Lung (tissue), 12 donors: ENCODE measurements around the gene KRT7. TPM values are rescaled to one million over a fixed set of nuclear protein-coding genes. Genes with fewer than 3 reads are reported as not detected.
"Not testable (repeated sequence)": the region's sequence is repeated elsewhere in the genome, so short reads cannot be mapped to it uniquely, and the experiment has no call there.

Experiments used
- ATAC-seq: fragments of 200-7000 bp; cut with Tn5 transposase; one replicate; pipeline ENCODE4 v1.9.1; 2020; ENCODE audit warnings: moderate number of reproducible peaks; ENCODE audit not compliant: insufficient read depth, low FRiP score
- DNase-seq, 3 donors: peaks; one replicate each; pipeline ENCODE4 v3.0.0-alpha.2; 2013 to 2017
- H3K27ac ChIP-seq, 2 donors: one replicate each; pipeline ENCODE4 v1.5.1; 2013; ENCODE audit warnings: mild to moderate bottlenecking in 2 of 2, moderate library complexity in 2 of 2, control low read depth in 1 of 2, inconsistent platforms in 1 of 2, low read depth in 1 of 2, low read length in 1 of 2
- H3K27me3 ChIP-seq, 3 donors: one replicate each; pipeline ENCODE4 v1.5.1; 2013; ENCODE audit warnings: low read length in 2 of 3; ENCODE audit not compliant: control insufficient read depth in 3 of 3, insufficient read depth in 3 of 3
- H3K36me3 ChIP-seq, 4 donors: one replicate each; pipeline ENCODE4 v1.5.1; 2013; ENCODE audit warnings: low read length in 4 of 4, mild to moderate bottlenecking in 1 of 4, moderate library complexity in 1 of 4; ENCODE audit not compliant: control insufficient read depth in 4 of 4, insufficient read depth in 4 of 4
- H3K4me1 ChIP-seq, 5 donors: one replicate each; pipeline ENCODE4 v1.5.1; 2013; ENCODE audit warnings: low read length in 5 of 5, mild to moderate bottlenecking in 2 of 5, moderate library complexity in 1 of 5; ENCODE audit not compliant: control insufficient read depth in 5 of 5, insufficient read depth in 5 of 5
- H3K4me3 ChIP-seq: one replicate; pipeline ENCODE4 v1.5.1; 2013; ENCODE audit warnings: mild to moderate bottlenecking, control low read depth, moderate library complexity
- H3K9ac ChIP-seq, 2 donors: one replicate each; pipeline ENCODE4 v1.5.1; 2013; ENCODE audit warnings: low read length in 2 of 2, control low read depth in 1 of 2; ENCODE audit not compliant: insufficient read depth in 1 of 2
- H3K9me3 ChIP-seq, 4 donors: one replicate each; pipeline ENCODE4 v1.5.1; 2013; ENCODE audit warnings: low read length in 3 of 4, mild to moderate bottlenecking in 1 of 4, moderate library complexity in 1 of 4; ENCODE audit not compliant: control insufficient read depth in 4 of 4, insufficient read depth in 3 of 4
- WGBS, 2 donors: extraction: QIAGEN DNeasy Blood & Tissue Kit; methylation state at CpG; one replicate each; pipeline ENCODE4 v1.1.7; 2013; 5-methylcytosine and 5-hydroxymethylcytosine counted together
- polyA plus RNA-seq, 2 donors: library from polyadenylated mRNA; stranded (reverse); fragments of 200-250 nt; gene quantifications; one replicate each; pipeline ENCODE4 v1.2.1, GENCODE V29; 2013
- total RNA-seq, 2 donors: library from RNA; depleted of rRNA in 1 of 2; stranded (reverse); fragments of >200 nt in 1 of 2; gene quantifications; one replicate each; pipeline ENCODE4 v1.2.1, GENCODE V29; 2014 to 2021
- TF ChIP-seq, protein P1 (sequence below): IDR thresholded peaks from 2 replicates; pipeline ENCODE4 v1.5.1; 2012; ENCODE audit warnings: mild to moderate bottlenecking; ENCODE audit errors: control extremely low read depth, extremely low read depth
- donor health status: control.
- donor health status: control.
- donor health status: Bipolar disorder and iron deficiency.
- donor health status: healthy.
- donor health status: DM: yes; HTN: yes; CAD: no.

Gene KRT7
- total and polyA plus RNA-seq, 4 donors, result 33.6 to 1,415 (median 1,306) TPM

DNA sequence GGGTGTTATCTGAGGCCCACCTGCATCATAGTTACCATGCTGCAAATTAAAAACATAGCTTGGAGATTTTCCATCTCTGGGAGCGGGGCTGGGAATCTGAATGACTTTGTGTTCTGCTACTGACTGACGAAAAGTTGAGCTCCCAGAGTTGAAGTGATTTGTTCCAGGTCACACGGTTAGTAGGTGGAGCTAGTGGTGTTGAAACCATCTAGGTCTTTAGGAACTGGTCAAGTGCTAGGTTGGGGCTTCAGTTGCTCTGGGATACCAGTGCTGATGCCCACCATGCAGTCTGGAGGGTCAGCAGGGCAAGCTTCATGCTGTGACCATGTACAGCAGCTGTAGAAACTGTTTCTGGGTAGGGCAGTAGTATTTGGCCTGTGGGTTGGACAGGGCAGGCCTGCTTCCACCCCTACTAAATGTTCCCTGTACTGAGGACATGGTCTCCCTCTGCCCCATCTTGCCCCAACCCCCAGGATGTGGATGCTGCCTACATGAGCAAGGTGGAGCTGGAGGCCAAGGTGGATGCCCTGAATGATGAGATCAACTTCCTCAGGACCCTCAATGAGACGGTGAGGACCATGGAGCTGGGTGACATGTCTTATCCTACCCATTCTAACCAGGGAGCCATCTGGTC lies 5.3 kb downstream of the KRT7 start:
- ATAC-seq (no peak), DNase-seq (no peak)
- Histone ChIP-seq H3K27ac (peak overlapping the region in 1 of 2 donors; percentile 5), H3K27me3 (peaks cover 0 to 15% (median 6%) of the 10 kb centered on the region in 3 donors), H3K9me3 (no peaks in the 10 kb centered on the region), H3K4me1 (peaks cover 0 to 26% (median 0%) of the 10 kb centered on the region in 5 donors), H3K4me3 (no peak overlapping the region), H3K36me3 (peaks cover 0 to 2% (median 0%) of the 10 kb centered on the region in 4 donors), H3K9ac (no peak overlapping the region)
- 75 to 77% methylated on average over 4 of the region's 4 CpGs for WGBS, 2 donors
- TF ChIP-seq, protein P1, sequence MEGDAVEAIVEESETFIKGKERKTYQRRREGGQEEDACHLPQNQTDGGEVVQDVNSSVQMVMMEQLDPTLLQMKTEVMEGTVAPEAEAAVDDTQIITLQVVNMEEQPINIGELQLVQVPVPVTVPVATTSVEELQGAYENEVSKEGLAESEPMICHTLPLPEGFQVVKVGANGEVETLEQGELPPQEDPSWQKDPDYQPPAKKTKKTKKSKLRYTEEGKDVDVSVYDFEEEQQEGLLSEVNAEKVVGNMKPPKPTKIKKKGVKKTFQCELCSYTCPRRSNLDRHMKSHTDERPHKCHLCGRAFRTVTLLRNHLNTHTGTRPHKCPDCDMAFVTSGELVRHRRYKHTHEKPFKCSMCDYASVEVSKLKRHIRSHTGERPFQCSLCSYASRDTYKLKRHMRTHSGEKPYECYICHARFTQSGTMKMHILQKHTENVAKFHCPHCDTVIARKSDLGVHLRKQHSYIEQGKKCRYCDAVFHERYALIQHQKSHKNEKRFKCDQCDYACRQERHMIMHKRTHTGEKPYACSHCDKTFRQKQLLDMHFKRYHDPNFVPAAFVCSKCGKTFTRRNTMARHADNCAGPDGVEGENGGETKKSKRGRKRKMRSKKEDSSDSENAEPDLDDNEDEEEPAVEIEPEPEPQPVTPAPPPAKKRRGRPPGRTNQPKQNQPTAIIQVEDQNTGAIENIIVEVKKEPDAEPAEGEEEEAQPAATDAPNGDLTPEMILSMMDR, result no peak

DNA sequence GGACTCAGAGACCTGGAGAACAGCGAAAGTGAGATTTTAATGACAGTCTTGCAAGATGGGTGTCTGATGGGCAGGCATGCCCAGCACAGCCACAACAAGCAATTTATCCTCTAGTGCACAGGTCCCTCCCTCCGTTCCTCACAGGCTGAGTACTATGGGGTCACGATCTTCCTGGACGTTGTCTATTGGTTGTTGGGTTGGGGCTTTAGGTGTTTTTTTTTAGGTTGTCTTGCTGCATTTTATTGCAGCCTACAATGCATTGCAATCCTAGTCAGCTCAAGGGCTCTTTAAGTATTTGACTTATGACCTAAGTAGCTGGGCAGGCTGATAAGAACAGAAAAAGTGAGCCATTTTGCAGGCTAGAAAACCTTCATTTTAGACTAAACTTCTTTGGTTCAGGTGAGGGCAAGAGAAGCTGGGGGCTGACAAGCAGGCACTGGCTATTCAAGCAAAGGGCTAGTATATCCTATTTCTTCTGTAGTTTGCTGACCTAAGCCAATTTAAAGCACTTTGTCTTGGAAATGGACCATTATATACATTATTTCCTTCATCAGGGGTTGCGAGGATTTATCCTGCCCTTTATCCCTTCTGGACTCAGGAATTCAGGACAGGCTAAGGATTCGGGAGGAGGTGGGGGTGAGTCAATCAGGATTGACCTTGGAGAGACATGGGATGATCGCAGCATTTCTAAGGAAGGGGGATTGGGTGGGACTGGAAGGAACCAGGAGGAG lies 6.0 kb downstream of the KRT7 start:
- Histone ChIP-seq H3K27ac (peak overlapping the region in 1 of 2 donors; percentile 5), H3K27me3 (peaks cover 0 to 12% (median 4%) of the 10 kb centered on the region in 3 donors), H3K9me3 (no peaks in the 10 kb centered on the region), H3K4me3 (no peak overlapping the region), H3K9ac (no peak overlapping the region), H3K36me3 (peaks cover 0 to 2% (median 0%) of the 10 kb centered on the region in 4 donors), H3K4me1 (peaks cover 0 to 26% (median 0%) of the 10 kb centered on the region in 5 donors)
- DNase-seq (no peak), ATAC-seq (no peak)
- 75 to 81% methylated on average over 7 of the region's 7 CpGs for WGBS, 2 donors
- TF ChIP-seq, protein P1, result no peak

DNA sequence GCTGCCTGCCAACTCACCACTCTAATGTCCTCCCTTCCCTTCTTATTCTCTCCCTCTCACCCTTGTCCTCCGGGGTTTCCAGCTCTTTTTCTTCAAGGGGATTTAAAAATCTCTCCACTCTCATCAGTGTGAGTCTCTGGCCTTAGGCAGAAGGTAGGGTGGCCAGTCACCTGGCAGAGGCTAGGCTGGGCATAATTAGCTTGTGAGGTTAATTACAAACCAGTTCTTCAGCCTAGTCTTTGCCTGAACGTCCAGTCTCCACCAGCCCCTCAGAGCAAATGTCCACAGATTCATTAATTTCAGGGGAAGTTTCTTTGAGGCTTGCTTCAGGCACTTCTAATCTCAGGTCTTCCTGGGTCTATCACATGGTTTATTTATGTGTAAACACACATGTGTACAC lies 6.7 kb downstream of the KRT7 start:
- Histone ChIP-seq H3K36me3 (peaks cover 0 to 2% (median 0%) of the 10 kb centered on the region in 4 donors), H3K4me1 (peaks cover 0 to 22% (median 0%) of the 10 kb centered on the region in 5 donors), H3K27me3 (peaks cover 0 to 5% (median 2%) of the 10 kb centered on the region in 3 donors), H3K27ac (no peak overlapping the region), H3K9ac (no peak overlapping the region), H3K9me3 (no peaks in the 10 kb centered on the region), H3K4me3 (no peak overlapping the region)
- WGBS, 2 donors, result 52 to 83% methylated on average over 2 of the region's 2 CpGs
- ATAC-seq (no peak), DNase-seq (no peak)
- TF ChIP-seq, protein P1, result no peak

DNA sequence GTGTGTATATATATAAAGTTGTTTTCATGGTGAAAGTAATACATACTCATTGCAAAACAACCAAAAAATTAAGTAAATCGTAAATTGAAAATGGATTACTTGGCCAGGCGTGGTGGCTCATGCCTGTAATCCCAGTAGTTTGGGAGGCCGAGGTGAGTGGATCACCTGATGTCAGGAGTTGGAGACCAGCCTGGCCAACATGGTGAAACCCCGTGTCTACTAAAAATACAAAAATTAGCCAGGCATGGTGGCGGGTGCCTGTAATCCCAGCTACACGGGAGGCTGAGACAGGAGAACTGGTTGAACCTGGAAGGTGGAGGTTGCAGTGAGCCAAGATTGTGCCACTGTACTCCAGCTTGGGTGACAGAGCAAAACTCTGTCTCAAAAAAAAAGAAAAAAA lies 7.2 kb downstream of the KRT7 start:
- not testable (repeated sequence) for DNase-seq, H3K36me3 ChIP-seq, H3K9me3 ChIP-seq, ATAC-seq, H3K27me3 ChIP-seq, H3K27ac ChIP-seq, H3K4me3 ChIP-seq, H3K9ac ChIP-seq
- peaks cover 0 to 18% (median 0%) of the 10 kb centered on the region in 5 donors for H3K4me1 ChIP-seq
- 87 to 95% methylated on average over 6 of the region's 6 CpGs for WGBS, 2 donors
